ENCODE data around the gene BDP1. TPM values are rescaled to one million over a fixed set of nuclear protein-coding genes. Genes with fewer than 3 reads are reported as not detected.
"Not testable (repeated sequence)": the region's sequence is repeated elsewhere in the genome, so short reads cannot be mapped to it uniquely, and the experiment has no call there.

The BDP1 gene
- total and polyA plus RNA-seq, 2 experiments from 2014 or later = 16.1 to 32.7 TPM

DNA sequence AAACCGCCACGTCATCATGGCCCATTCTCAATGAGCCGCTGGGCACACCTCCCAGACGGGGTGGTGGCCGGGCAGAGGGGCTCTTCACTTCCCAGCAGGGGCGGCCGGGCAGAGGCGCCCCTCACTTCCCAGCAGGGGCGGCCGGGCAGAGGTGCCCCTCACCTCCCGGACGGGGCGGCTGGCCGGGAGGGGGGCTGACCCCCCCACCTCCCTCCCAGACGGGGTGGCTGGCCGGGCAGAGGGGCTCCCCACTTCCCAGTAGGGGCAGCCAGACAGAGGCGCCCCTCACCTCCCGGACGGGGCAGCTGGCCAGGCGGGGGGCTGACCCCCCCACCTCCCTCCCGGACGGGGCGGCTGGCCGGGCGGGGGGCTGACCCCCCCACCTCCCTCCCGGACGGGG, 96.1 kb downstream of the BDP1 start:
- not testable (repeated sequence) for DNase-seq (ENCODE audit: low spot score); H3K27ac ChIP-seq; H3K27me3 ChIP-seq; H3K36me3 ChIP-seq (replicated peaks; ENCODE audit: insufficient read depth, low read depth); H2AFZ ChIP-seq; H3K4me1 ChIP-seq (ENCODE audit: insufficient read depth); H3K9me3 ChIP-seq (ENCODE audit: low read depth); H3K4me3 ChIP-seq; H3K9me2 ChIP-seq (replicated peaks; ENCODE audit: insufficient read depth); H4K20me1 ChIP-seq (ENCODE audit: insufficient read depth, poor library complexity, severe bottlenecking); H3K4me2 ChIP-seq; H3K79me2 ChIP-seq
- 100% methylated on average over 3 of the region's 27 CpGs for WGBS (ENCODE audit: low lambda C conversion rate, missing lambda C conversion rate)

DNA sequence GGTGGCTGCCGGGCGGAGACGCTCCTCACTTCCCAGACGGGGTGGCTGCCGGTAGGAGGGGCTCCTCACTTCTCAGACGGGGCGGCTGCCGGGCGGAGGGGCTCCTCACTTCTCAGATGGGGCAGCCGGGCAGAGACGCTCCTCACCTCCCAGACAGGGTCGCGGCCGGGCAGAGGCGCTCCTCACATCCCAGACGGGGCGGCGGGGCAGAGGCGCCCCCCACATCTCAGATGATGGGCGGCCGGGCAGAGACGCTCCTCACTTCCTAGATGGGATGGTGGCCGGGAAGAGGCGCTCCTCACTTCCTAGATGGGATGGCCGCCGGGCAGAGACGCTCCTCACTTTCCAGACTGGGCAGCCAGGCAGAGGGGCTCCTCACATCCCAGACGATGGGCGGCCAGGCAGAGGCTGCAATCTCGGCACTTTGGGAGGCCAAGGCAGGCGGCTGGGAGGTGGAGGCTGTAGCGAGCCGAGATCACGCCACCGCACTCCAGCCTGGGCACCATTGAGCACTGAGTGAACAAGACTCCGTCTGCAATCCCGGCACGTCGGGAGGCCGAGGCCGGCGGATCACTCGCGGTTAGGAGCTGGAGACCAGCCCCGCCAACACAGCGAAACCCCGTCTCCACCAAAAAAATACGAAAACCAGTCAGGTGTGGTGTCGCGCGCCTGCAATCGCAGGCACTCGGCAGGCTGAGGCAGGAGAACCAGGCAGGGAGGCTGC, 96.7 kb downstream of the BDP1 start:
- not testable (repeated sequence) for H3K36me3 ChIP-seq (replicated peaks; ENCODE audit: insufficient read depth, low read depth); H3K79me2 ChIP-seq; H3K9me3 ChIP-seq (ENCODE audit: low read depth); H4K20me1 ChIP-seq (ENCODE audit: insufficient read depth, poor library complexity, severe bottlenecking); H3K9me2 ChIP-seq (replicated peaks; ENCODE audit: insufficient read depth); H3K27ac ChIP-seq; H3K4me2 ChIP-seq; H3K27me3 ChIP-seq; H2AFZ ChIP-seq; H3K4me3 ChIP-seq; H3K4me1 ChIP-seq (ENCODE audit: insufficient read depth); DNase-seq (ENCODE audit: low spot score)
- WGBS (ENCODE audit: low lambda C conversion rate, missing lambda C conversion rate) = 95% methylated on average over 25 of the region's 53 CpGs

DNA sequence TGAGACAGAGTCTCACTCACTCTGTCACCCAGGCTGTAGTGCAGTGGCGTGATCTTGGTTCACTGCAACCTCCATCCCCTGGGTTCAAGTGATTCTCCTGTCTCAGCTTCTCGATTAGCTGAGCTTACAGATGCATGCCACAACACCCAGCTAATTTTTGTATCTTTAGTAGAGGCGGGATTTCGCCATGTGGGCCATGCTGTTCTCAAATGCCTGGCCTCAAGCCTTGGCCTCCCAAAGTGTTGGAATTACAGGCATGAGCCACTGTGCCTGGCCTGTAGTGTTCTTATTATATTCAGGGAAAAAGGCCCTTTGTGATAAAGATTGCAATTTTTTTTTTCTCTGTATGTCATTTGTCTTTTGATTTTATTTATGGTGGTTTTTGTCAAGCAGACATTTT, 107.7 kb downstream of the BDP1 start:
- TF ChIP-seq CTCF (IDR thresholded peaks at IDR 0.05; ENCODE audit: poor library complexity) (no peak), EZH2 (IDR thresholded peaks at IDR 0.05; ENCODE audit: borderline replicate concordance) (no peak), EZH2phosphoT487 (IDR thresholded peaks at IDR 0.05; ENCODE audit: low read depth, severe bottlenecking, unreplicated experiment) (no peak)
- H3K27me3 ChIP-seq = no peaks in the 10 kb centered on the region
- no peaks in the 10 kb centered on the region for H3K9me2 ChIP-seq (replicated peaks; ENCODE audit: insufficient read depth)
- no peak overlapping the region for H3K4me3 ChIP-seq
- no peak overlapping the region for H2AFZ ChIP-seq
- no peak overlapping the region for H3K4me2 ChIP-seq
- no peaks in the 10 kb centered on the region for H3K9me3 ChIP-seq (ENCODE audit: low read depth)
- peaks cover 7% of the 10 kb centered on the region for H3K36me3 ChIP-seq (replicated peaks; ENCODE audit: insufficient read depth, low read depth)
- 100% methylated on average over 4 of the region's 4 CpGs for WGBS (ENCODE audit: low lambda C conversion rate, missing lambda C conversion rate)
- H4K20me1 ChIP-seq (ENCODE audit: insufficient read depth, poor library complexity, severe bottlenecking) = no peaks in the 10 kb centered on the region
- no peaks in the 10 kb centered on the region for H3K79me2 ChIP-seq
- no peak for DNase-seq (ENCODE audit: low spot score)
- no peaks in the 10 kb centered on the region for H3K4me1 ChIP-seq (ENCODE audit: insufficient read depth)
- no peak overlapping the region for H3K27ac ChIP-seq

- no peaks in the 10 kb centered on the region for H3K9me3 ChIP-seq (ENCODE audit: low read depth)
- TF ChIP-seq EZH2 (IDR thresholded peaks at IDR 0.05; ENCODE audit: borderline replicate concordance) (no peak), EZH2phosphoT487 (IDR thresholded peaks at IDR 0.05; ENCODE audit: low read depth, severe bottlenecking, unreplicated experiment) (no peak), CTCF (IDR thresholded peaks at IDR 0.05; ENCODE audit: poor library complexity) (no peak)
- no peaks in the 10 kb centered on the region for H3K4me1 ChIP-seq (ENCODE audit: insufficient read depth)
- H3K4me3 ChIP-seq = no peak overlapping the region
- H3K27ac ChIP-seq = no peak overlapping the region
- no peaks in the 10 kb centered on the region for H3K27me3 ChIP-seq
- H3K79me2 ChIP-seq = no peaks in the 10 kb centered on the region
- no peak overlapping the region for H3K4me2 ChIP-seq
- DNase-seq (ENCODE audit: low spot score) = no peak
- H3K9me2 ChIP-seq (replicated peaks; ENCODE audit: insufficient read depth) = no peaks in the 10 kb centered on the region
- peaks cover 7% of the 10 kb centered on the region for H3K36me3 ChIP-seq (replicated peaks; ENCODE audit: insufficient read depth, low read depth)
- H2AFZ ChIP-seq = no peak overlapping the region
- H4K20me1 ChIP-seq (ENCODE audit: insufficient read depth, poor library complexity, severe bottlenecking) = no peaks in the 10 kb centered on the region
These were observed 109.4 kb downstream of the BDP1 start for GRCh38 chr5:71564895-71565294.
